Testis (tissue), 3 donors: Measurements from ENCODE around the gene TFAP2B. TPM values are rescaled to one million over a fixed set of nuclear protein-coding genes. Genes with fewer than 3 reads are reported as not detected.

ENCODE experiments used
- DNase-seq: peaks from one replicate; pipeline ENCODE4 v3.0.0-alpha.2; 2019
- H3K27ac ChIP-seq, 2 donors: fragments of 200-600 bp; sonication (generic); one replicate each; pipeline ENCODE4 v1.5.1; 2019
- H3K27me3 ChIP-seq: fragments of 200-600 bp; sonication (generic); one replicate; pipeline ENCODE4 v1.5.1; 2019
- H3K36me3 ChIP-seq: fragments of 200-600 bp; sonication (generic); one replicate; pipeline ENCODE4 v1.5.1; 2017; ENCODE audit warnings: low read depth; ENCODE audit errors: missing control alignments
- H3K4me1 ChIP-seq: fragments of 200-600 bp; sonication (generic); one replicate; pipeline ENCODE4 v1.5.1; 2019
- H3K4me3 ChIP-seq, 2 donors: fragments of 200-600 bp; sonication (generic); one replicate each; pipeline ENCODE4 v1.5.1; 2017 to 2019
- H3K9me3 ChIP-seq: fragments of 200-600 bp; sonication (generic); one replicate; pipeline ENCODE4 v1.5.1; 2017
- CTCF ChIP-seq, 3 experiments: fragments of 450-650 bp in 2 of 3; fragments of 200-600 bp in 1 of 3; sonication (generic) in 1 of 3; IDR thresholded peaks; one replicate each; pipeline ENCODE4 v1.5.1; 2016 to 2019; ENCODE audit warnings: antibody characterized with exemption in 3 of 3, mild to moderate bottlenecking in 2 of 3, moderate library complexity in 1 of 3
- POLR2A ChIP-seq: fragments of 450-650 bp; IDR thresholded peaks from one replicate; pipeline ENCODE4 v1.6.1; 2017; ENCODE audit warnings: antibody characterized with exemption, mild to moderate bottlenecking, moderate library complexity
- WGBS, 2 donors: methylation state at CpG; one replicate each; pipeline ENCODE4 v1.1.5; 2018; 5-methylcytosine and 5-hydroxymethylcytosine counted together
- intact Hi-C: fragments of 100-400 bp; cut with DNase I; formaldehyde crosslinking; loops from one replicate; pipeline ENCODE4 v1.15.1; 2023; ENCODE audit warnings: low total_unique reads
- polyA plus RNA-seq: library from polyadenylated mRNA; stranded (reverse); fragments of 350-450 nt; fragmentation: Illumina TruSeq; extraction: RNeasy Lipid Tissue Mini Kit (QIAGEN cat#74804); gene quantifications from one replicate; pipeline ENCODE4 v1.2.3, GENCODE V29; 2014; ENCODE audit warnings: low read depth, low replicate concordance; ENCODE audit not compliant: insufficient read depth
- total RNA-seq, 2 donors: library from RNA; depleted of rRNA; stranded (reverse); fragments of >200 nt; gene quantifications; one replicate each; pipeline ENCODE4 v1.2.3, GENCODE V29; 2016

TFAP2B gene
- total and polyA plus RNA-seq, 3 donors from 2014 or later: 0.19 to 0.63 (median 0.24) TPM

GRCh38 chr6:50834929-50835410 is 16.3 kb downstream of the TFAP2B start:
- H3K4me1 ChIP-seq: no peaks in the 10 kb centered on the region
- H3K27me3 ChIP-seq: no peaks in the 10 kb centered on the region
- no peaks in the 10 kb centered on the region for H3K9me3 ChIP-seq
- TF ChIP-seq CTCF (IDR thresholded peaks at IDR 0.05): no peak
- TF ChIP-seq POLR2A: no peak
- intact Hi-C loops: no loop called here
- H3K27ac ChIP-seq: no peak overlapping the region
- no peak for DNase-seq
- H3K36me3 ChIP-seq: no peaks in the 10 kb centered on the region
- 70 to 74% methylated on average over 5 of the region's 5 CpGs for WGBS, 2 donors
- H3K4me3 ChIP-seq: no peak overlapping the region

GRCh38 chr6:50836231-50836630 is 17.6 kb downstream of the TFAP2B start:
- H3K27me3 ChIP-seq: no peaks in the 10 kb centered on the region
- no peaks in the 10 kb centered on the region for H3K9me3 ChIP-seq
- TF ChIP-seq POLR2A (no peak), CTCF (IDR thresholded peaks at IDR 0.05) (no peak)
- H3K4me3 ChIP-seq: no peak overlapping the region
- intact Hi-C loops: no loop called here
- no peaks in the 10 kb centered on the region for H3K36me3 ChIP-seq
- 1 to 3% methylated on average over 22 of the region's 22 CpGs for WGBS, 2 donors
- DNase-seq: no peak
- no peaks in the 10 kb centered on the region for H3K4me1 ChIP-seq
- no peak overlapping the region for H3K27ac ChIP-seq

- DNase-seq: no peak
- intact Hi-C loops: no loop called here
- Histone ChIP-seq H3K9me3 (no peaks in the 10 kb centered on the region), H3K4me3 (no peak overlapping the region), H3K4me1 (no peaks in the 10 kb centered on the region), H3K27me3 (no peaks in the 10 kb centered on the region), H3K27ac (no peak overlapping the region), H3K36me3 (no peaks in the 10 kb centered on the region)
- TF ChIP-seq POLR2A (no peak), CTCF (IDR thresholded peaks at IDR 0.05) (no peak)
- WGBS, 2 donors: 17 to 26% methylated on average over 14 of the region's 14 CpGs
Measured at GRCh38 chr6:50837589-50838445, 19.1 kb downstream of the TFAP2B start.

GRCh38 chr6:50840112-50840810 is 21.6 kb downstream of the TFAP2B start:
- no peaks in the 10 kb centered on the region for H3K36me3 ChIP-seq
- 10 to 12% methylated on average over 15 of the region's 15 CpGs for WGBS, 2 donors
- intact Hi-C loops: no loop called here
- DNase-seq: no peak
- H3K27me3 ChIP-seq: no peaks in the 10 kb centered on the region
- H3K4me1 ChIP-seq: no peaks in the 10 kb centered on the region
- TF ChIP-seq CTCF (IDR thresholded peaks at IDR 0.05) (no peak), POLR2A (no peak)
- H3K4me3 ChIP-seq: no peak overlapping the region
- no peak overlapping the region for H3K27ac ChIP-seq
- no peaks in the 10 kb centered on the region for H3K9me3 ChIP-seq
